IMR-90 (cell line): ENCODE data around the gene CARF.

Experiments
- BHLHE40 ChIP-seq: fragments of 150-350 bp; IDR thresholded peaks from 2 replicates; pipeline ENCODE4 v1.6.1; 2016; ENCODE audit warnings: mild to moderate bottlenecking, low read depth, low read length
- CEBPB ChIP-seq: IDR thresholded peaks from 2 replicates; pipeline ENCODE4 v1.6.1; 2012; ENCODE audit warnings: low read depth, low read length, improper control_type of control experiment
- CHD1 ChIP-seq: IDR thresholded peaks from 2 replicates; pipeline ENCODE4 v1.6.1; 2012; ENCODE audit warnings: low read depth, low read length, improper control_type of control experiment
- CTCF ChIP-seq: conservative IDR thresholded peaks from 2 replicates; pipeline ENCODE4 v1.5.1; 2012; ENCODE audit warnings: mild to moderate bottlenecking, low read depth, low read length, improper control_type of control experiment
- ELK1 ChIP-seq: fragments of 150-350 bp; IDR thresholded peaks from 2 replicates; pipeline ENCODE4 v1.6.1; 2016; ENCODE audit warnings: low read depth, mild to moderate bottlenecking, low read length, moderate library complexity, borderline replicate concordance
- FOS ChIP-seq: fragments of 150-350 bp; IDR thresholded peaks from 2 replicates; pipeline ENCODE4 v1.6.1; 2016; ENCODE audit warnings: low read depth, low read length
- MAFK ChIP-seq: IDR thresholded peaks from 2 replicates; pipeline ENCODE4 v1.6.1; 2012; ENCODE audit warnings: low read depth, low read length, improper control_type of control experiment
- MXI1 ChIP-seq: IDR thresholded peaks from 2 replicates; pipeline ENCODE4 v1.6.1; 2012; ENCODE audit warnings: low read depth, mild to moderate bottlenecking, low read length, moderate library complexity, borderline replicate concordance
- POLR2A ChIP-seq: IDR thresholded peaks from 2 replicates; pipeline ENCODE4 v1.6.1; 2012; ENCODE audit warnings: mild to moderate bottlenecking, low read depth, low read length
- RAD21 ChIP-seq: IDR thresholded peaks from 2 replicates; pipeline ENCODE4 v1.6.1; 2012; ENCODE audit warnings: low read length, improper control_type of control experiment
- RCOR1 ChIP-seq: IDR thresholded peaks from 2 replicates; pipeline ENCODE4 v1.6.1; 2012; ENCODE audit warnings: mild to moderate bottlenecking, low read length, improper control_type of control experiment; ENCODE audit not compliant: insufficient replicate concordance
- RFX5 ChIP-seq: IDR thresholded peaks from 2 replicates; pipeline ENCODE4 v1.8.0; 2012; ENCODE audit warnings: low read depth, mild to moderate bottlenecking, low read length, moderate library complexity
- USF2 ChIP-seq: fragments of 150-350 bp; IDR thresholded peaks from 2 replicates; pipeline ENCODE4 v1.6.1; 2017; ENCODE audit warnings: mild to moderate bottlenecking, antibody characterized with exemption, low read length, low read depth

- TF ChIP-seq CTCF, result no peak
- no peak for TF ChIP-seq POLR2A
- TF ChIP-seq MAFK, result no peak
- no peak for TF ChIP-seq MXI1
- no peak for TF ChIP-seq RAD21
- no peak for TF ChIP-seq USF2
- TF ChIP-seq RFX5, result no peak
- no peak for TF ChIP-seq CHD1
- TF ChIP-seq RCOR1, result no peak
- TF ChIP-seq FOS, result no peak
- no peak for TF ChIP-seq BHLHE40
- no peak for TF ChIP-seq ELK1
- TF ChIP-seq CEBPB, result no peak
These were observed 106.1 kb downstream of the CARF start for GRCh38 chr2:203018181-203018580.
